Ovary (tissue), 1 donor: ENCODE results near the gene NLRC4.

Experiments used
- EP300 ChIP-seq: sonication (generic); formaldehyde crosslinking; IDR thresholded peaks from one replicate; pipeline ENCODE4 v1.6.1; 2017; ENCODE audit warnings: antibody characterized with exemption
- POLR2A ChIP-seq: fragments of 450-650 bp; IDR thresholded peaks from one replicate; pipeline ENCODE4 v1.6.1; 2017; ENCODE audit warnings: antibody characterized with exemption, mild to moderate bottlenecking, moderate library complexity

DNA sequence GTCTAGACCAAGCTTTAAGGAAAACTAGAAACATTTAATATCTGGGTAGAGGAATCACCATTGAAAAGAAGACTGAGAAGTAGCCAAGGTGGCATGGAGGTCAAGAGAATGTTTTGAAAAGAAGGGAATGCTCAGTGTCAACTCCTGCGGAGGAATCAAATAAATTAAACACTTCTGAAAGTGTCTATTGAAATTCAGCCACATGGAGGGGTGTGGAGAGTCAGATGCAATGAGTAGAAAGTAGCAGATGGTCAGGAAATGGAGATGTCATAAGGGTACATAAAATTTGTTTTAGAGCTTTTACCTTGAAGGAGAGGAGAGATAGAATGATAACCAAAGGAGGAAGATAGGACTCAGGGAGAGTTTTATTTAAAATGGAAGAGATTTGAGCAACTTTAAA, 35.1 kb downstream of the NLRC4 start:
- no peak for TF ChIP-seq EP300
- TF ChIP-seq POLR2A = no peak
